Thyroid gland (tissue), 4 donors: ENCODE measurements around the gene PIEZO2.

ENCODE experiments used
- CTCF ChIP-seq, 6 experiments: fragments of 200-600 bp in 3 of 6; fragments of 450-650 bp in 3 of 6; sonication (generic) in 3 of 6; IDR thresholded peaks; one replicate each; pipeline ENCODE4 v1.5.1; 2016 to 2019; ENCODE audit warnings: antibody characterized with exemption in 6 of 6, mild to moderate bottlenecking in 2 of 6, inconsistent platforms in 1 of 6, moderate library complexity in 1 of 6
- POLR2A ChIP-seq, 2 donors: fragments of 450-650 bp; IDR thresholded peaks; one replicate each; pipeline ENCODE4 v1.6.1; 2017; ENCODE audit warnings: antibody characterized with exemption in 2 of 2, mild to moderate bottlenecking in 2 of 2, moderate library complexity in 1 of 2

- no peak for TF ChIP-seq CTCF (IDR thresholded peaks at IDR 0.05)
- TF ChIP-seq POLR2A (IDR thresholded peaks at IDR 0.05): no peak
Observed at GRCh38 chr18:11112286-11112685, 37.1 kb downstream of the PIEZO2 start.
